CD4-positive, alpha-beta T cell treated with Interleukin-17A for 1 hour (primary cell): ENCODE measurements around the gene ARHGAP15.

ENCODE experiments used
- DNase-seq: peaks from one replicate; pipeline ENCODE4 v3.0.0-alpha.2; 2020

Gene ARHGAP15

GRCh38 chr2:143548032-143548431 is 418.8 kb downstream of the ARHGAP15 start:
- no peak for DNase-seq

GRCh38 chr2:143550500-143550899 is 421.3 kb downstream of the ARHGAP15 start:
- DNase-seq: no peak

- DNase-seq: no peak
These were observed 422.9 kb downstream of the ARHGAP15 start for GRCh38 chr2:143551971-143552650.

- no peak for DNase-seq
These were observed 424.0 kb downstream of the ARHGAP15 start for GRCh38 chr2:143553261-143553660.

- DNase-seq: no peak
These were observed 429.4 kb downstream of the ARHGAP15 start for GRCh38 chr2:143558665-143559064.

- no peak for DNase-seq
These were observed 429.9 kb downstream of the ARHGAP15 start for GRCh38 chr2:143559147-143559546.

GRCh38 chr2:143560724-143561123 is 431.5 kb downstream of the ARHGAP15 start:
- no peak for DNase-seq

- DNase-seq: no peak
These were observed 435.2 kb downstream of the ARHGAP15 start for GRCh38 chr2:143564419-143564818.

GRCh38 chr2:143571747-143572146 is 442.5 kb downstream of the ARHGAP15 start:
- no peak for DNase-seq

GRCh38 chr2:143572421-143572820 is 443.2 kb downstream of the ARHGAP15 start:
- no peak for DNase-seq

- no peak for DNase-seq
These were observed 444.9 kb downstream of the ARHGAP15 start for GRCh38 chr2:143574069-143574468.

- DNase-seq: no peak
These were observed 446.1 kb downstream of the ARHGAP15 start for GRCh38 chr2:143575340-143575739.

GRCh38 chr2:143577489-143577888 is 448.3 kb downstream of the ARHGAP15 start:
- DNase-seq: no peak

- DNase-seq: no peak
These were observed 450.2 kb downstream of the ARHGAP15 start for GRCh38 chr2:143579456-143579855.

- no peak for DNase-seq
These were observed 451.9 kb downstream of the ARHGAP15 start for GRCh38 chr2:143581134-143581533.

- no peak for DNase-seq
These were observed 453.0 kb downstream of the ARHGAP15 start for GRCh38 chr2:143582046-143582747.

- DNase-seq: no peak
These were observed 455.7 kb downstream of the ARHGAP15 start for GRCh38 chr2:143584936-143585335.

- no peak for DNase-seq
These were observed 456.9 kb downstream of the ARHGAP15 start for GRCh38 chr2:143586119-143586518.

- DNase-seq: no peak
These were observed 459.5 kb downstream of the ARHGAP15 start for GRCh38 chr2:143588746-143589145.

- DNase-seq: no peak
These were observed 464.9 kb downstream of the ARHGAP15 start for GRCh38 chr2:143594161-143594560.

GRCh38 chr2:143594745-143595144 is 465.5 kb downstream of the ARHGAP15 start:
- DNase-seq: no peak

GRCh38 chr2:143600116-143600515 is 470.9 kb downstream of the ARHGAP15 start:
- no peak for DNase-seq

- no peak for DNase-seq
These were observed 472.6 kb downstream of the ARHGAP15 start for GRCh38 chr2:143601828-143602227.

GRCh38 chr2:143603035-143603655 is 473.9 kb downstream of the ARHGAP15 start:
- no peak for DNase-seq
